ENCODE data around the gene OIP5. TPM values are rescaled to one million over a fixed set of nuclear protein-coding genes. Genes with fewer than 3 reads are reported as not detected.

OIP5 gene
- total RNA-seq (ENCODE audit: unreplicated experiment) = 1.5 TPM
- long read RNA-seq, partial matches to known transcripts = 0 of 3 reads
- long read RNA-seq, other reads (novel, unspliced or antisense) = 1 of 3 reads

DNA sequence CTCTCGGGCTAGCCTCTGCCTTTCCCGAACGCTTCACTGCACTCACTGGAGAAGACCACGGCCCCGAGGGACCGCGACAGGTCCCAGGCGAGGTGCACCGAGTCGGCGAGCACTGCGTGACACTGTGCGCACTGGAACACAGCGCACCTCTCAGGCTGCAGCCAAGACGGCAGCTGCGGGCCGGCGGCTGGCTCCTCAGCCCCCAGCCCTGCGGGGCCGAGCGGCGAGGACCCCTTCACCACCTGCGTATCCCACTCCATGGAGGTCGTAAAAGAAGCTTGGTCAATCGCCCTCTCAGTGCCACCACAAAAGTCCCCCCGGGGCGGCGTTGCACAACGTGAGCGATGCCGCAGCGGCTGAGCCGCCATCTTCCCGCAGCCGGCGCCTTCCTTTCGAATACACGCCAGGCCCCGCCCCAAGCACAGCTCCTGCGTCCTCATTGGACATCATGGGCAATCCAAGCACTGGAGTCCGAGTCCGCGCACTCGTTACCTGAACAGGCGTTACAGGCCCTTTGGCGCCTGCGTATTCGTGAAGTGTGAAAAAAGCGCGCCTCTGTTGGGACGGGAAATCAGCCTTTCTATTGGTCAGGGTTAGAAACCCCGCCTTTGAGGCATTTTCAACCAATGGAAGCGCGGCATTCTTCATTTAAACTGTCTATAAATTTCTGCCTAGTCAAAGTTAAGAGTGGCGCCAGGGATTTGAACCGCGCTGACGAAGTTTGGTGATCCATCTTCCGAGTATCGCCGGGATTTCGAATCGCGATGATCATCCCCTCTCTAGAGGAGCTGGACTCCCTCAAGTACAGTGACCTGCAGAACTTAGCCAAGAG is at the start of gene OIP5, which contains the start of gene NUSAP1:
Gene OIP5, minus strand, starts transcription at position 398 of the 832 bp plus-strand sequence. Its CDS starts 30 bp downstream, at position 368.
Gene NUSAP1, plus strand, starts transcription at position 688 of the 832 bp plus-strand sequence. Its CDS starts 77 bp downstream, at position 765.
- DNase-seq = peak; percentile 97
- peak within 1 kb of the TSS; percentile 100 for H3K4me3 Mint-ChIP-seq (ENCODE audit: unreplicated experiment)

DNA sequence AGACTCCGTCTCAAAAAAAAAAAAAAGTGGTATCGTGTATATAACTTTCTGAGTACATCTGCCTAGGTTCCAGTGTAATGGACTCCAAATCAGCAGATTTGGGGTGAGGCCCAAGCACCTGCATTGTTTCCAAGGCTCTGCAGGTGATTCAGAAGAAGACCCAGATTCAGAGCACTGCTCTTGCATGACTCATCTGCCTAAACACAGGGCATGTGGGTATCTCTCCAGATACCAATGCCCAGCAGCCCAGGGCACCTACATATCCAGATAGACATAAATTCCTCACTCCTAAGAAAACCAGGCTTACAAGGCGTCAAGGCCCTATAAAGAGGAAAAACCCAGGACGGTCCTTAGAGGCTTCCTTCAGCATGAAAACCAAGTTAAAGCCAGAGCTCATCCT is 45.6 kb upstream of the OIP5 start:
- H3K27ac Mint-ChIP-seq (ENCODE audit: unreplicated experiment) = no peak overlapping the region
- TF ChIP-seq, protein P1, sequence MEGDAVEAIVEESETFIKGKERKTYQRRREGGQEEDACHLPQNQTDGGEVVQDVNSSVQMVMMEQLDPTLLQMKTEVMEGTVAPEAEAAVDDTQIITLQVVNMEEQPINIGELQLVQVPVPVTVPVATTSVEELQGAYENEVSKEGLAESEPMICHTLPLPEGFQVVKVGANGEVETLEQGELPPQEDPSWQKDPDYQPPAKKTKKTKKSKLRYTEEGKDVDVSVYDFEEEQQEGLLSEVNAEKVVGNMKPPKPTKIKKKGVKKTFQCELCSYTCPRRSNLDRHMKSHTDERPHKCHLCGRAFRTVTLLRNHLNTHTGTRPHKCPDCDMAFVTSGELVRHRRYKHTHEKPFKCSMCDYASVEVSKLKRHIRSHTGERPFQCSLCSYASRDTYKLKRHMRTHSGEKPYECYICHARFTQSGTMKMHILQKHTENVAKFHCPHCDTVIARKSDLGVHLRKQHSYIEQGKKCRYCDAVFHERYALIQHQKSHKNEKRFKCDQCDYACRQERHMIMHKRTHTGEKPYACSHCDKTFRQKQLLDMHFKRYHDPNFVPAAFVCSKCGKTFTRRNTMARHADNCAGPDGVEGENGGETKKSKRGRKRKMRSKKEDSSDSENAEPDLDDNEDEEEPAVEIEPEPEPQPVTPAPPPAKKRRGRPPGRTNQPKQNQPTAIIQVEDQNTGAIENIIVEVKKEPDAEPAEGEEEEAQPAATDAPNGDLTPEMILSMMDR (IDR thresholded peaks at IDR 0.05; ENCODE audit: partially characterized antibody, unreplicated experiment) = no peak
- DNase-seq = no peak
- peaks cover 5% of the 10 kb centered on the region for H3K9me3 Mint-ChIP-seq (ENCODE audit: unreplicated experiment)
- H3K36me3 Mint-ChIP-seq (ENCODE audit: unreplicated experiment) = peaks cover 10% of the 10 kb centered on the region
- H3K4me1 Mint-ChIP-seq (ENCODE audit: low read depth, unreplicated experiment) = no peaks in the 10 kb centered on the region
- H3K27me3 Mint-ChIP-seq (ENCODE audit: unreplicated experiment) = peaks cover 2% of the 10 kb centered on the region
- H3K4me3 Mint-ChIP-seq (ENCODE audit: unreplicated experiment) = no peak overlapping the region

More for the DNA sequence above, at the start of gene OIP5, which contains the start of gene NUSAP1:
- TF ChIP-seq, protein P1 (IDR thresholded peaks at IDR 0.05; ENCODE audit: partially characterized antibody, unreplicated experiment) = peak; percentile 78
- Mint-ChIP-seq H3K4me1 (ENCODE audit: low read depth, unreplicated experiment) (no peaks in the 10 kb centered on the region), H3K9me3 (ENCODE audit: unreplicated experiment) (peaks cover 4% of the 10 kb centered on the region), H3K27me3 (ENCODE audit: unreplicated experiment) (peaks cover 2% of the 10 kb centered on the region), H3K36me3 (ENCODE audit: unreplicated experiment) (no peaks in the 10 kb centered on the region), H3K27ac (ENCODE audit: unreplicated experiment) (peak within 1 kb of the TSS; percentile 94)

DNA sequence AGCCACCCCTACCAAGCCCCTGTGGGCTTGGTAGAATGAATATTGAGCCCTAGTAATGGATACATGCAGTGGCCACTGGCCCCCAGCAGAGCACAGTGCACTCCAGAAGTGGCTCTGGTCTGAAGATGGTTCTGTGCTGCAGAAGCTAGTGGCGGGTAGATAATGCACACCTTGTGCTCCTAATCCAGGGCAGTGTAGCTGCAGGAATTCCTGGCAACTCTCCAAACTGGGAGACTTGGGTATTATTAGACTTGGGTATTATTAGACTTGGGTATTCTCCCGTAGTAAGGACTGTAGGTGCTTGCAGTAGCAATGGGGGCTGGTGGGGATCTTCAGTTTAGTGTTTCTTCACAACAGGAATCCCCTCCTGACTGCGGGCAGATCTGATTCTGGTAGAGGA is 35.0 kb upstream of the OIP5 start:
- no peaks in the 10 kb centered on the region for H3K4me1 Mint-ChIP-seq (ENCODE audit: low read depth, unreplicated experiment)
- H3K9me3 Mint-ChIP-seq (ENCODE audit: unreplicated experiment) = peaks cover 1% of the 10 kb centered on the region
- no peaks in the 10 kb centered on the region for H3K27me3 Mint-ChIP-seq (ENCODE audit: unreplicated experiment)
- no peaks in the 10 kb centered on the region for H3K36me3 Mint-ChIP-seq (ENCODE audit: unreplicated experiment)
- no peak for DNase-seq
- TF ChIP-seq, protein P1 (IDR thresholded peaks at IDR 0.05; ENCODE audit: partially characterized antibody, unreplicated experiment) = no peak
- H3K4me3 Mint-ChIP-seq (ENCODE audit: unreplicated experiment) = no peak overlapping the region
- H3K27ac Mint-ChIP-seq (ENCODE audit: unreplicated experiment) = no peak overlapping the region

DNA sequence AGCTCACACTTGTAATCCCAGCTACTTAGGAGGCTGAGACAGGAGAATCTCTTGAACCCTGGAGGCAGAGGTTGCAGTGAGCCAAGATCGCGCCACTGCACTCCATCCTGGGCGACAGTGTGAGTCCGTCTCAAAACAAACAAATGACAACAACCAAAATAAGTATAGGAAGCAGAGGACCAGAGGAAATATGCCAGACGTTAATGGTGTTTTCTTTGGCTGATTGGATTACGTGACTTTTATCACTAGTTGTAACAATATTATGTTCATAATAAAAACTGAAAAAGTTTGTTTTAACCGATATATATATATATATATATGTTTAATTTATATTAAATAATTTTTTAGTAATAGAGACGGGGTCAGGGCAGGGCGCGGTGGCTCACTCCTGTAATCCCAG is 22.0 kb upstream of the OIP5 start:
- H3K36me3 Mint-ChIP-seq (ENCODE audit: unreplicated experiment) = no peaks in the 10 kb centered on the region
- no peak for DNase-seq
- H3K4me1 Mint-ChIP-seq (ENCODE audit: low read depth, unreplicated experiment) = no peaks in the 10 kb centered on the region
- no peaks in the 10 kb centered on the region for H3K27me3 Mint-ChIP-seq (ENCODE audit: unreplicated experiment)
- TF ChIP-seq, protein P1 (IDR thresholded peaks at IDR 0.05; ENCODE audit: partially characterized antibody, unreplicated experiment) = no peak
- H3K9me3 Mint-ChIP-seq (ENCODE audit: unreplicated experiment) = no peaks in the 10 kb centered on the region
- H3K27ac Mint-ChIP-seq (ENCODE audit: unreplicated experiment) = no peak overlapping the region
- H3K4me3 Mint-ChIP-seq (ENCODE audit: unreplicated experiment) = no peak overlapping the region

Data from glutamatergic neuron (in vitro differentiated cells).